WI38 (cell line): ENCODE results near the gene KLHL13.

ENCODE experiments used
- H3K4me3 ChIP-seq: 2 replicates; pipeline ENCODE4 v1.5.1; 2011; ENCODE audit warnings: low read depth, mild to moderate bottlenecking, control low read depth, low read length
- CTCF ChIP-seq: IDR thresholded peaks from 2 replicates; pipeline ENCODE4 v1.5.1; 2012; ENCODE audit warnings: low read depth, mild to moderate bottlenecking, control low read depth, low read length

The KLHL13 gene

GRCh38 chrX:118066867-118067515 is 49.6 kb downstream of the KLHL13 start:
- TF ChIP-seq CTCF: no peak
- no peak overlapping the region for H3K4me3 ChIP-seq

- H3K4me3 ChIP-seq: no peak overlapping the region
- TF ChIP-seq CTCF: no peak
Observed at GRCh38 chrX:118062817-118063615, 53.6 kb downstream of the KLHL13 start.

GRCh38 chrX:118062048-118062789 is 54.4 kb downstream of the KLHL13 start:
- TF ChIP-seq CTCF: no peak
- H3K4me3 ChIP-seq: no peak overlapping the region

GRCh38 chrX:118058924-118059323 is 57.7 kb downstream of the KLHL13 start:
- TF ChIP-seq CTCF: no peak
- H3K4me3 ChIP-seq: no peak overlapping the region

GRCh38 chrX:118056870-118057269 is 59.7 kb downstream of the KLHL13 start:
- no peak for TF ChIP-seq CTCF
- no peak overlapping the region for H3K4me3 ChIP-seq

GRCh38 chrX:118049713-118050112 is 66.9 kb downstream of the KLHL13 start:
- no peak overlapping the region for H3K4me3 ChIP-seq
- no peak for TF ChIP-seq CTCF
